ENCODE data around the gene DCAF16.

The DCAF16 gene

GRCh38 chr4:17781300-17782287, 29.0 kb downstream of the DCAF16 start, which contains the start of gene FAM184B:
TSS of gene FAM184B (minus strand) at chr4:17781621. CDS start at chr4:17781299, 322 bp downstream.
- no peak for DNase-seq

GRCh38 chr4:17780501-17781299, 29.9 kb downstream of the DCAF16 start:
- DNase-seq = no peak

GRCh38 chr4:17778431-17778830, 32.1 kb downstream of the DCAF16 start:
- no peak for DNase-seq

GRCh38 chr4:17773135-17773698, 37.3 kb downstream of the DCAF16 start:
- no peak for DNase-seq

GRCh38 chr4:17771284-17771908, 39.2 kb downstream of the DCAF16 start:
- no peak for DNase-seq

GRCh38 chr4:17770845-17771244, 39.7 kb downstream of the DCAF16 start:
- DNase-seq = no peak

GRCh38 chr4:17769406-17770174, 41.0 kb downstream of the DCAF16 start:
- no peak for DNase-seq

- no peak for DNase-seq
Observed at GRCh38 chr4:17766826-17767458, 43.6 kb downstream of the DCAF16 start.

- no peak for DNase-seq
Observed at GRCh38 chr4:17765514-17766286, 44.9 kb downstream of the DCAF16 start.

GRCh38 chr4:17763931-17764330, 46.6 kb downstream of the DCAF16 start:
- DNase-seq = no peak

- DNase-seq = no peak
Observed at GRCh38 chr4:17763416-17763815, 47.1 kb downstream of the DCAF16 start.

- no peak for DNase-seq
Observed at GRCh38 chr4:17762726-17763125, 47.8 kb downstream of the DCAF16 start.

- DNase-seq = no peak
Observed at GRCh38 chr4:17761062-17761461, 49.5 kb downstream of the DCAF16 start.

GRCh38 chr4:17760626-17761025, 49.9 kb downstream of the DCAF16 start:
- DNase-seq = no peak

GRCh38 chr4:17758485-17758884, 52.1 kb downstream of the DCAF16 start:
- no peak for DNase-seq

- DNase-seq = no peak
Observed at GRCh38 chr4:17757621-17758020, 52.9 kb downstream of the DCAF16 start.

GRCh38 chr4:17753646-17754045, 56.9 kb downstream of the DCAF16 start:
- no peak for DNase-seq

All from CD4-positive, alpha-beta T cell treated with Interleukin-15 for 1 hour (primary cell).